GM21786 (cell line): ENCODE measurements around the gene BMAL1.
A peak's percentile ranks its signal among the peaks of the same experiment; 100 is the strongest.

ENCODE experiments used
- ATAC-seq: cut with Tn5 transposase; IDR thresholded peaks from one replicate; pipeline ENCODE4 v1.9.1; 2021; ENCODE audit not compliant: unreplicated experiment

Gene BMAL1

GRCh38 chr11:13314676-13315394 is 37.2 kb downstream of the BMAL1 start:
- ATAC-seq = no peak

- ATAC-seq = peak; percentile 16
Observed at GRCh38 chr11:13315517-13316432, 38.2 kb downstream of the BMAL1 start.

- ATAC-seq = peak; percentile 37
Observed at GRCh38 chr11:13316528-13316961, 39.0 kb downstream of the BMAL1 start.

- no peak for ATAC-seq
Observed at GRCh38 chr11:13317293-13318080, 39.9 kb downstream of the BMAL1 start.

- ATAC-seq = peak; percentile 81
Observed at GRCh38 chr11:13318498-13319295, 41.1 kb downstream of the BMAL1 start.

- ATAC-seq = no peak
Observed at GRCh38 chr11:13320688-13321087, 43.1 kb downstream of the BMAL1 start.

GRCh38 chr11:13321431-13321830 is 43.8 kb downstream of the BMAL1 start:
- ATAC-seq = no peak

- ATAC-seq = no peak
Observed at GRCh38 chr11:13324141-13324540, 46.6 kb downstream of the BMAL1 start.

- ATAC-seq = no peak
Observed at GRCh38 chr11:13324709-13325108, 47.1 kb downstream of the BMAL1 start.

GRCh38 chr11:13327421-13327820 is 49.8 kb downstream of the BMAL1 start:
- no peak for ATAC-seq

GRCh38 chr11:13328286-13328685 is 50.7 kb downstream of the BMAL1 start:
- no peak for ATAC-seq

- ATAC-seq = no peak
Observed at GRCh38 chr11:13329670-13330356, 52.2 kb downstream of the BMAL1 start.

GRCh38 chr11:13332124-13332523 is 54.5 kb downstream of the BMAL1 start:
- no peak for ATAC-seq

- peak; percentile 49 for ATAC-seq
Observed at GRCh38 chr11:13333456-13333957, 55.9 kb downstream of the BMAL1 start.

- no peak for ATAC-seq
Observed at GRCh38 chr11:13334034-13334786, 56.6 kb downstream of the BMAL1 start.

GRCh38 chr11:13335319-13335718 is 57.7 kb downstream of the BMAL1 start:
- peak; percentile 31 for ATAC-seq

- ATAC-seq = no peak
Observed at GRCh38 chr11:13336246-13336878, 58.8 kb downstream of the BMAL1 start.

- no peak for ATAC-seq
Observed at GRCh38 chr11:13338019-13338426, 60.4 kb downstream of the BMAL1 start.
